HG03439 (cell line): ENCODE results near the gene CHCHD4.

Experiments
- ATAC-seq: cut with Tn5 transposase; IDR thresholded peaks from one replicate; pipeline ENCODE4 v1.9.1; 2021; ENCODE audit warnings: mild to moderate bottlenecking, moderate library complexity; ENCODE audit not compliant: unreplicated experiment

Gene CHCHD4

DNA sequence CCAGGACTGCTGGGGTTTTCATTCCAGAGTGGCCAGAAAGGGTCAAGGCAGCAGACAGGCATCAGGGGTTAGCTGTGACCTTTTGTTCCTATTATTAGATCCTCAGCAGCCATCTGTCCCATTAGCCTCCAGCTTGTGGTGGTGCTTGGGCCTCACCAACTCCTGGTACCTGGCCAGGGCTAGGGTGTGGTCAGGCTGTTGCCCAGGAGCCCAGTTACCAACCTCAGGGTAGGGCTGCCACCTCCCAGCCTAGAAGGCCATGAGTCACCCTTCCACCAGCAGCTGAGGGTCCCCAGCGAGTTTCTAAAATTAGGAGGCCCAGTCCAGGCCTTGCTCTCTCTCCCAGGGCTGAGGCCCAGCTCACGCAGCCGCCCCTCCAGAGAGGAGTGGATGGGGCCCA lies 12.3 kb upstream of the CHCHD4 start:
- ATAC-seq = no peak

DNA sequence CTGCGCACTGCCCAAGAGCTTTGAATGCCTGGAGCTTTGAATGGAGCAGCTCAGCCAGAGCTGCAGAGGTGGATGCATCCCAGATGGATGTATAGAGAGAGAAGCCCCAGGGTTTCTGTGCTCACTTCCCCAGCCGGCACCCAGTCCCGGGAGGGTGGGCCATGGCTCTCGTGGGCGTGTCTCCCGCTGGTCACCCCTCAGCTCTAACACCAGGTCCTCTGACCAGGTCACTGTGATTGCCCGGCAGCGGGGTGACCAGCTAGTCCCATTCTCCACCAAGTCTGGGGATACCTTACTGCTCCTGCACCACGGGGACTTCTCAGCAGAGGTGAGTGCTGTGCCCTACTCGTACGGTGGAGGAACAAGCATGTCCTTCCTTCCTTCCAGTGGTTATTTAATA lies 10.9 kb upstream of the CHCHD4 start:
- ATAC-seq = no peak

DNA sequence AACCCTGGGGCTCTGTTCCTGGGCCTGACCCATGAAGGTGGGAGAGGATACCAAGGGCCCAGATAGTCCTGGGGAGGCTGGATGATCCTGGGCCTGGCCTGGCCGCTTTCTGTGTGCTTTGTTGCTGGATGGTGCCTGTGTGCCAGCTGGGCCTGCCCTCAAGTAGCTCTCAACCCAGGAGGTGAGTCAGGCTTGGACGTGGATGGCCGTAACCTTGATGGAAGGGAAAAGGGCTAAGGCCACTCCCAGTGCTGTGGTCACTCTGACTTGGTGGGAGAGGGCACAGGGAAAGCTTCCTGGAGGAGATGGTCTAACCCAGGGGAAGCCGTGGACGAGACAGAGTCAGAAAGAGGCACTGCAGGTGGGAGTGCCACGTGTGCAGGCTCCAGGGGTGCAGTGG lies 9.6 kb upstream of the CHCHD4 start:
- no peak for ATAC-seq

DNA sequence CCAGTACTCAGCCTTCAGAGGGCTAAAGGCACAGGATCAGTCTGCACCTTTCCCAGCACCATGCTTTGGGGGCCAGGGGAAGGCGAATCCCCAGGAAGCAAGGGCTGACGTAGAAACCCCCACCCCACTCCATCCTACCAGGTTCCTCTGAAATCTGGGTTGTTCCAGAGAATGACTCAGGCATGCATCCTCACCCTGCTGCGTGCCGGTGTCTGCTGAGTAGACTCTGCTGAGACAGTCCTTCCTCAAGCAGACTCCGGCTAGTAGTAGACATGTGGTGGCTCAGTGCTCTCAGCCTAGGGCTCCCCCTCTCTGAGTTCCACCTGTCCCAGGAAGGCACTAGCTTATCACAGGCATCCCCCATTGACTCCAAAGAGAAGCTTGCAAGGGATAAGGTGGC lies 9.2 kb upstream of the CHCHD4 start:
- no peak for ATAC-seq

DNA sequence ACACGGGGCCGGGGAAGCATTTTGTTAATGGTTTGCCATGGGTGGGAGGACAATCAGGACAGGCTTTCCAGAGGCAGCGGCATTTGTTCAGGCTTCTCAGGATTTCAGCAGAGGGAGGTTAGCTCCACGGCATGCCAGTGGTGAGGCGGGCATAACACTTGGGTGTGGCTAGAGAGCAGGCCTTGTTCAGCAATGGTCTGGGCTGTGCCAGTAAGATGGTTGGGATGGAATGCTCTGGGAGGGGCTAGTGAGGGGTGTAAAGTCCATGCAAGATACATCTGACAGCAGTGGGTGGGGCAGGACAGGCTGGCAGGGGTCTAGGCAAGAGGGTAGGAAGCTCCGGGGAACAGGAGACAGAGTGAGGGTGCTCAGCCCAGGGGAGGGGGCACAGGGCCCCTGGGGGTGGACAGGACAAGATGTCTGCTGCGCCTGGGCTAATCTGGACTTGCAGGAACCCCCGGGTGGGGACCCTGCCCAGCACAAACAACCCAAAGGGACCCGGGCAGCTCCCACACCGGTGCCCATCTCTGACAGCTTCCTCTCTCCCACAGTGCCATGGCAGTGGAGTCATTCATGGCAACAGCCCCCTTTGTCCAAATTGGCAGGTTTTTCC lies 8.6 kb upstream of the CHCHD4 start:
- no peak for ATAC-seq

DNA sequence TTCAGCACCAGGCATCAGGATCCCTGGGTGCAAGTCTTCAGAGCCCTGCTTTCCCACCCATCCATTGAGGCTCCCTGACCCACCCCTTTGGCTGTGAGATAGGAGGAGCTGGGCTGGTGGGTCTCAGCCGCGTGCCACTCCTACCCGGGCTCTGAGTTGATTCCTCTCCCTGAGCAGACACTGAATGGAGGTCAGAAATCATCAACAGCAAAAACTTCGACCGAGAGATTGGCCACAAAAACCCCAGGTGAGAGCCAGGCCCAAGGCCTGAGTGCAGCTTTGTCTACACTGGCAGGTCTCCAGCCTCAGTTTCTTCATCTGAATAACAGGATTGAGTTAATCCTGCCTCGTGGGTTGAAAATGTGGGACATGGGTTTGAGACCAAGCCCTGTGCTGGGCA lies 8.0 kb upstream of the CHCHD4 start:
- ATAC-seq = no peak

DNA sequence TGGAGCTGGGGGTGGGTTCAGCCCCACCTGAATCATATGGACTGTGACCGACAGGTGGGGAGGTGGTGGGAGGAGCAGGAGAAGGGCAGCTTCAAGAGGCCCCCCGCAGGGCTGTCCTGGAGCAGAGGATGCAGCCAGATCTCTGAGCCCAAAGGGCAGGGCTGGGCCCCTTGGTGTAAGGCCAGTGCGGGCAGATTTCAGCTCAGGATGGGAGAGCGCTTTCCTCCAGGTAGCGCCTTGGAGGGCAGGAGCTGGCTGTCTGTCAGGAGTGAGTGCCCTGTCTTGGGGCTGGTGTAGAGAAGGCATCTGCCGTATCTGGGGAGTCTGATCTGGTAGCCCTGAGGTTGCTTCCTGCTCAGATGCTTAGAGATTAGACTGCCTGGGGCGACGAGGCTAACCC lies 7.5 kb upstream of the CHCHD4 start:
- ATAC-seq = no peak

DNA sequence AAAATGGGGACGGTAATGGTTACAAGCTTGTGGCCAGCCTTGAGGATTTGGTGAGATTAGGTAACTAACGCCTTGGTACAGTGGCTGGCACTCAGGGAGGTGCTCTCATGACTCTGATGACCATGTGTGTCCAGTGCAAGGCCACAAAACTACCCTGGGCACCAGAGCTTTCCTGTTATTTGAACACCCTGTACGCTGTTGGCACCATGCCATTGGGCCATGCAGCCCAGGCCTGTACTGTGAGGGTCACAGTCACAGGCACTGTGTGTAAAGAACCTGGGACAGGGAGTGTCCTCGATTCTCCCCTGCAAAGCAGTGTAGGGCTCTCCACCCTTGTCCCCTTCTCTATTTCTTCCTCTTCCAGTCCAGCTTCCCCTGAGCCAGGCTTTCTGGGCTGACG lies 6.5 kb upstream of the CHCHD4 start:
- ATAC-seq = no peak

DNA sequence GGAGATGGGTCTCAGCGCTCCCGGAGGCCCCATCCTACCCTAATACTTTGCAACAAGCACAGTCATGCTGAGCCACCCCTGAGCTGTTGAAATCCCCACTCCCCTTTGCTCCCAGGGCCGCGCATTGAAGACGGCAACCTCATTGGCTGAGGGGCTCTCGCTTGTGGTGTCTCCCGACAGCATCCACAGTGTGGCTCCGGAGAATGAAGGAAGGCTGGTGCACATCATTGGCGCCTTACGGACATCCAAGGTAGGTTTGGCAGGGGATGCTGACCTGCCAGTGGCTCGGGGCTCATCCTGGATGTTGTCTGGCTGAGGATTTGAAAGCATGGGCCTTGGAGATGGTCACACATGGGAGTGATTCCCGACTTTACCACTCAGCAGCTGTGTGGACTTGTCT lies 6.0 kb upstream of the CHCHD4 start:
- ATAC-seq = no peak

DNA sequence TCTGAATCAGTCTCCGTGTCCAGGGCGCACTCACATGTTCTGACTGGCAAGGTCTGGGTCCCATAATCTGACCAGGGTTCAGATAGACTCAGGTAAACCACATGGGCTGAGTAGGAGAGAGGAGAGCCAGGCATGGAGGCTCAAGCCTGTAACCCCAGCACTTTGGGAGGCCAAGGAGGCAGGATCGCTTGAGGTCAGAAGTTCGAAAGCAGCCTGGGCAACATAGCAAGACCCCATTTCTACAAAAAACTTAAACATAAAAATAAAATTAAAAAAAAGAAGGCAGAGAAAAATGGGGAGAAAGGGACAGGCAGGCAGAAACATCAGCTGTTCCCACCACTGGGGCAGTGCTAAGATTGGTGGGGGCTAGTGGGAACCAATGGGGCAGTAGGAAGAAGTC lies 5.6 kb upstream of the CHCHD4 start:
- no peak for ATAC-seq

DNA sequence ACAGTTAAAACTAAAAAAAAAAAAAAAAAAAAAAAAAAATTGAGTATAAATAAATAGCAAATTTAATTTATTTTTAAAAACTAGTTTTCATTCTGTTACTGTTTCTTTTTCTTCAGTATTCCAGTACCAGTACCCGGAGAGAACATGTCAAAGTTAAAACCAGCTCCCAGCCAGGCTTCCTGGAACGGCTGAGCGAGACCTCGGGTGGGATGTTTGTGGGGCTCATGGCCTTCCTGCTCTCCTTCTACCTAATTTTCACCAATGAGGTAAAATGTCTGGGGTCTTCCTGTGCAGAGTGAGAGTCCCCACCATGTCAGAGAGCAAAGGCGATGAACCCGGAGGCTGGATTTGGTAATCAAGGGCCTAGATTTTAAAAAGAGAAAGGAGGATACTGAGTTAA lies 4.6 kb upstream of the CHCHD4 start:
- no peak for ATAC-seq

DNA sequence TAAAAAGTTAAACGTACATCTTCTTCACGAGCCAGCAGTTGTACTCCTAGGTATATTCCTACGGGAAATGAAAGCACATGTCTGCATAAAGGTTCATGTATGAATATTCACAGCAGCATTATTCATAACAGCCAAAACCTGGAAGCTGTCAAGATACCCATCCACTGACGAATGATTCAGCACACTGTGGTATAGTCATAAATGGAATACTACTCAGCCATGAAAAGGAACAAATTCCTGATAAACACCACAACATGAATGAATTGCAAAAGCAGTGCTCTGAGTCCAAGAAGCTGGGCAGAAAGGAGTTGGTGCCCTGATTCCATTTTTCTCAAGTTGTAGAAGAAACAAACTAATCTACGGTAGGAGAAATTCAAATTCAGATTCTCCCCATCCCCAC lies 4.1 kb upstream of the CHCHD4 start:
- ATAC-seq = no peak

DNA sequence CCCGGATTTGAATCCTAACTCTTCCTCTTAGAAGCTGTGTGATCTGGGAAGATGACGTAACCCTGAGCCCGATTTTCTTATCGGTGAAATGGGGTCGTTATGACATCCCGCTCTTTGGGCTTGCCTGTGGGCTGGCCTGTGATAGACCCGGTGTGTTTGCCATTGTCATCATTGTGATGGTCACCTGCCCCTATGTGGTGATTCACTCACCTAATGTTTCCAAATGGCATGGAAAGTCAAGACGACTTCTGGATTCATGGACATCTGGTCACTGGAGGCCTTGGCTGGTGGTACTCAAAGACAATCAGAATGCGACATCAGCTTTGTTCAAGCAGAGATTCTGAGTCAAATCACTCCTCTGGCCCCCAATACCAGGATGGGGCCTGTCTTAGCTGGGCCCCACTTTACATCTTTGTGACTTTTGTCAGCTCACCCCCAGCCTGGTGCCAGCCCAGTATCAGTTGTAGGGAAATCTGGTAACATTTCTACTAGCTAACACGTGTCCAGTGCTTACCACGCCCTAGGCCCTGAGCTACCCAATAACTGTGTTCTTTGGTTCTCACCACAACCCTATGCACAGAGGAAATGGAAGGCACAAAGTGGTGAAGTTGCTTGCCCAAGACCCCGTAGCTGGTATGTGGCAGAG lies 3.0 kb upstream of the CHCHD4 start:
- no peak for ATAC-seq

DNA sequence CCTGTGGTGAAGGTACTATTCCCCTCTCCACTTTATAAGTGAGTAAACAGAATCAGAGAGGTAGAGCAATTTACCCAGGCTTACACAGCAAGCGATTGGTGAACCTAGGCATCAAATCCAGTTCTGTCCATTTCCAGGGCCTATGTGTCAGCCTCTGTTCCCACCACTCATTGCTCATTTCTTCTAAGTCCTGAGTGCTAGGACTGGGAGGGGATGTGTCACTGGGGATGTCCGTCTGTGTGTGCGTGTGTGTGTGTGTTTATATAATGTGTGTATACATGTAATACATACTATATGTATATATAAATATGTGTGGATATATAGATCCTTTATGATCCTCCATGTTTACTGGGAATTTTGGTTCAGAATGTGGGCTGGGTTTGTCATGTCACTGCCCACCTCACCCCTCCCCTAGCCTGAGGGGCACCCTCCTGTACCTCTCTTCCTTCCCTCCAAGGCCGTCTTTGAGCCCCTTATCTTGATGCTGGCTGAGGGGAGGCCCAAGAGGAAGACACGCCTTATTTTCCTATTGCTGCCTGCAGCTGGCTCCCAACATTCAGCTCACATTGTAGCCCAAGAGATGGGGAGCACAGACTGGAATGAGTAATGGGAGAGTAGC lies 2.3 kb upstream of the CHCHD4 start:
- ATAC-seq = no peak

DNA sequence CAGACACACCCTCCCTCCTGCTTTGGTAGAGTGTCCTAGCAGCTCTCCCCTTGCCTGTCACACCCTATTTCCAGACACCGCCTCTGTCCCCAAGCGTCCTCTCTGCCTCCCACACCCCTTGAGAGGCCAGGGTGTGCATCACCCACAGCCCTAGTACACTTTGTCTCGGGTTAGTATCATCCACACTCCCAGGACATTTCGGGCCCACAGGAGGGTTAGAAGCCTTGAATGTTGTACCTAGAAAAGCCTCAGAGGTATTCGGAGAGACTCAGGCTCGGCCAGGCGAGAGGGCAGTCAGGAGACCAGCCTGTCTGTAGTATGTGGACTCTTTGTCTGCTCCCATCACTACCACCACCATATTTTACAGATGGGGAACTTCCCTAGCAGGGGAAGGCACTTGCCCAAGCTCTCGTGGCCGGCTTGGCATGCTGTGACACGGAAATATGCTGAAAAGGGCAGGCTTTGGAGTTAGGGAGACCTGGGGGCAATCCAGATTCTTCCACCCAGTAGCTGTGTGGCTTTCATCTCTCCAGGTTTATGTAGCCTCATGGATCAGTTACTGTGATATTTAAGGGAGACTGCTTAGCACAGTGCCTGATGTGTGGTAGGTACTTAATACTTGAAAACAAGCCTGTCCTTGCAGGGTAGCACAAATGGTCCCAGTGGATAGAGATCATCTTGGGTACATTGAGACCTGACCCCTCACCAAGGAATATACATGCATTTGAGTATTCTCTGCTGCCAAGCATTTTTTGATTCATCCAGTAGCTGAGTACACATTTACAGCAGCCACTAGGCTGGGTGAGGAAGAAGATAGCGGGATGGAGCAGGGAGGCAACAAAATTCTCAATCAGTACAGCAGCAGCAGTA lies 1.6 kb upstream of the CHCHD4 start:
- no peak for ATAC-seq

DNA sequence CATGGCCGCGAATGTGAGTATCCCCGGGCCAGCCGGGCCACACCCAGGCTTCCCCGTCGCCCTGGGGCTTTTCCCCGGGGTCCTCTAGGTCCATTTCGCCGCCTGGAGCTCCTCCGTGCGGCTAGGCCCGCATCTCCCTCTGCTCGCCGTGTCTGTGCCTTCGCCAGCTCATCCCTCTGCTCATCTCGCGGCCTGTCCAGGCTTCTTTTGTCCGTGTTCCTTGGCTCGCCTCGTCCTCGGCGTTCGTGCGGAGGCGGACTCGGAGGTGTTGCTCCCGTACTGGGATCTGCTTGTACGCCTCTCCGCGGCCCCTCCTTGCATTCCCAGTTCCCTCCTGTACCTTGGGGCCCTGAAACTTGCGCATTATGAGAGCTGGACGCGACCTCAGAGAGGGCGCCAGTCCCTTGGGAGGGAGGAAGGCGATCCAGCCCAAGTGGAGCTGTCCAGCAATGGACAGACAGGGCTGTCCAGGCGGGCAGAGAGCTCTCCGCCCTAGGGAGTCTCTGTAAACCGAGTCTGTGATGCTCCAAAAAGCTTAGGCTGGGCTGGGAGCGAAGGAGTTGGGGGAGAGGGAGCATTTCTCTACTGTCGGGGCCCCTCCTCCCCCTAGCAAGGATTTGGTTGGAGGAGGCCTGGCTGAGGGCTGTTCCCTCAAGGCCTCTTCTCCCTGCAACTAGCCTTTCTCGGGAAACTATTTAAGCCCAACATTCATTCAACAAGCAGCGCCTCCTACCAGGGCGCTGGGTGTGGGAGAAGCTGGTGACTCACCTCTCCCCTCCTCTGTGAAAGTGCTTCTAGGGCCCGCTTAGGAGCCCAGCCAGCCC lies 735 bp upstream of the CHCHD4 start:
- ATAC-seq = peak; percentile 32

DNA sequence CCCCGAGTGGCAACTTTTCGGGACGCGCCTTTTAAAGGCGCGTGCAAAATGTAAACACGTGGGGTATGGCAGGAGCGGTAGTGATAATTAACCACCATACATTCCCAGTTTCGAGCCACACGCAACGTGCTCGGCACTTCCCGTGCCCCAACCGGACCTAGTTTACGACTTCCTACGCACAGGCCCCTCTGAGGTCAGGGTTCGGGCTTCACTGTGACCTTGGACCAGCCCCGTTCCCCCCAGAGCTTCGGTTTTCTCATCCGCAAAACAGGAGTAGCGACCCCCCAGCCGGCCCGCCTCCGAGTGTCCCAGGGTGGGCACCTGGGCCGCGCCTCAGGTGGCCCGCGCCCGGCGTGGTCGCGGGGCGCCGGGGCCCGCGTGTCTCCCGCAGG lies 451 bp downstream of the CHCHD4 start:
- ATAC-seq = peak; percentile 33

DNA sequence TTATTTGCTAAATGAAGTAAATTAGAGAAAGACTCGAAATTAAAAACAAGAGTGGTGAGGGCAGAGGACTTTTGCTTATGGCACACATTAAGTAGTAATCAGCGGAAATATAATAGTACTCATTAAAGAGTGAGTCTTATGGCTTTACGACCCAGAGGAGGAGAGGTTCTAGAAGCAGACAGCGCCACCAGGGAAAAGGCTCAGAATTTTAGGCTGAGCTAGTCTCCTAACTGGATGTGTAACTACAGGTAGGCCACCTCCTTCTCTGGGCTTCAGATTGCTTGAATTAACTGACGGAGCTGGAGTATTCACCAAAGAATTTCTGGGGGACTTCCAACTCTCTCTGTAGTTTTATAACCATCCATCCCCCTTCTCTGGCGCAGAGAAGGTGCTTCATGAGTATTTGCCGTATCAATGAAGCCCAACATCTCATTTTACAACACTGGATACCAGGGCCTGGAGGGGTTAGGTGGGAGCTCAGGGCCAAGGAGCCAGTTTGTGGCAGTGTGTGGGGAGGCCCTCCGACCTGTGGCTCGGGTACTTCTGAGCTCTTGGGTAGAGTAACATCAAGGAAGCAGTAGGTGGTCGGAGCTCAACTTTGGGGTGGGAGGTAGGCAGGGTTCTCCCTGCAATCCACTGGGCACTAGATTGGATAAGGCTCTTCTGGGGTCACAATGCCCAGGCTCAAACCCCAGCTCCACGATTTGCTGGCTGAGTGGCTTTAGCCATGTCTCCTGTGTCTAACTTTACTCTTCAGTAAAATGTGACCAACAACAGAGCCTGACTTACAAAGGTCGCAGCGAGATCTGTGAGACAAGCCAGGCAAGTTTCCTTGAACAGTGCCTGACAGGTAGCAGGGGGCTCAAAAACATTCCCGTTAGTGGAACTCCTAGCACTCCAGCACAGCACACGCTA lies 1.1 kb downstream of the CHCHD4 start:
- no peak for ATAC-seq

DNA sequence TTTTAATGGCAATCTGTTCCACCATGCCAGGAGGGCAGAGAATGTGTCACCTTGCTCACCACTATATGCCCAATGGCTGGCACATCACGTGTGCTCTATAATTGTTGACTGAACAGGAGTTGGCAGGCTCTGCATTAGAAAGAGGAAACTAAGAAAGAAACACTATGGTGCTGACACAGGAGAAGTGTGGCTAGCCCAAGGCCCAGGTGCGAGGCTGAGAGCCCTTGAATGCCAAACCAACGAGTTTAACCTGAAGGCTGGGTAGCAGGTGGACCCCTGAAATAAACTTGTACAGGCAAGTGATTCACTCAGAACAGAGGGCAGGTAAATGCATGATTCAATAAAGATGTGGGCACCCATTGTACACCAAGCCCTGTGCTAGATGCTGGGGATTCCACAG lies 2.4 kb downstream of the CHCHD4 start:
- ATAC-seq = no peak

DNA sequence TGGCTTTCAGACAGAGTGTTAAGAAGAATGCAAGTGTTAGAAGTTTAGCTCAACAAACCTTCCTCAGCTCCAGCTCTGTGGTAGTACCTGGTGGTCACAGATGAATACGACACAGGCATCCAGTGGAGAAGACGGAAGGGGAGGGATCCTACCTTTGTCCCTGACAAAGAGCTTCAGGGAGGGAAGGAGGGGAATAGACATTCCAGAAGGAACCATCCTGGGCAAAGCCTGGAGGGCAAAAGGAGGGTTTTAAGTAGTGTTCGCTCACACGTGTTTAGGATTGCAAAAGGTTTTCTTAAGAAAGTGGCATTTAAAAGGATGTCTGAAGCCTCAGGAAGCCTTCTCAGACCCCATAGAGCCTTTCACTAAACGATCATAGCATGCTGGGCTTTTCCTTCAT lies 2.8 kb downstream of the CHCHD4 start:
- ATAC-seq = no peak
